HEK293 (cell line): ENCODE results near the gene SYT5.

Experiments used
- KLF8 ChIP-seq: fragments of 450-650 bp; formaldehyde crosslinking; IDR thresholded peaks from 2 replicates; pipeline ENCODE4 v1.5.1; 2016; ENCODE audit warnings: missing biosample characterization, missing genetic modification characterization
- SCRT1 ChIP-seq: fragments of 450-650 bp; formaldehyde crosslinking; IDR thresholded peaks from 2 replicates; pipeline ENCODE4 v1.5.1; 2016; ENCODE audit warnings: missing biosample characterization, missing genetic modification characterization, borderline replicate concordance
- YY1 ChIP-seq: fragments of 450-650 bp; formaldehyde crosslinking; IDR thresholded peaks from 2 replicates; pipeline ENCODE4 v1.5.1; 2018; ENCODE audit warnings: missing biosample characterization, missing genetic modification characterization
- ZBTB48 ChIP-seq: fragments of 450-650 bp; formaldehyde crosslinking; IDR thresholded peaks from 2 replicates; pipeline ENCODE4 v1.5.1; 2016; ENCODE audit warnings: missing biosample characterization, missing genetic modification characterization
- ZFHX2 ChIP-seq: fragments of 450-650 bp; formaldehyde crosslinking; conservative IDR thresholded peaks from 2 replicates; pipeline ENCODE4 v1.5.1; 2016; ENCODE audit warnings: missing biosample characterization, missing genetic modification characterization
- ZFP41 ChIP-seq: fragments of 450-650 bp; formaldehyde crosslinking; IDR thresholded peaks from 2 replicates; pipeline ENCODE4 v1.5.1; 2016; ENCODE audit warnings: missing biosample characterization, missing genetic modification characterization, borderline replicate concordance
- ZNF10 ChIP-seq: fragments of 450-650 bp; formaldehyde crosslinking; IDR thresholded peaks from 2 replicates; pipeline ENCODE4 v1.5.1; 2017; ENCODE audit warnings: missing biosample characterization, missing genetic modification characterization
- ZNF112 ChIP-seq: fragments of 450-650 bp; formaldehyde crosslinking; IDR thresholded peaks from 2 replicates; pipeline ENCODE4 v1.5.0; 2017; ENCODE audit warnings: missing biosample characterization, missing genetic modification characterization
- ZNF121 ChIP-seq: fragments of 450-650 bp; formaldehyde crosslinking; IDR thresholded peaks from 2 replicates; pipeline ENCODE4 v1.5.1; 2016; ENCODE audit warnings: missing biosample characterization, missing genetic modification characterization
- ZNF138 ChIP-seq: fragments of 450-650 bp; formaldehyde crosslinking; IDR thresholded peaks from 2 replicates; pipeline ENCODE4 v1.5.1; 2016; ENCODE audit warnings: missing biosample characterization, missing genetic modification characterization, borderline replicate concordance
- ZNF169 ChIP-seq: fragments of 450-650 bp; formaldehyde crosslinking; IDR thresholded peaks from 2 replicates; pipeline ENCODE4 v1.5.1; 2016; ENCODE audit warnings: missing biosample characterization, missing genetic modification characterization
- ZNF184 ChIP-seq: fragments of 450-650 bp; IDR thresholded peaks from 2 replicates; pipeline ENCODE4 v1.5.1; 2018; ENCODE audit warnings: missing biosample characterization, mild to moderate bottlenecking, missing genetic modification characterization
- ZNF24 ChIP-seq: fragments of 450-650 bp; formaldehyde crosslinking; IDR thresholded peaks from 2 replicates; pipeline ENCODE4 v1.5.1; 2016; ENCODE audit warnings: missing biosample characterization, missing genetic modification characterization
- ZNF274 ChIP-seq, 2 experiments: fragments of 200-500 bp in 1 of 2; fragments of 450-650 bp in 1 of 2; sonication (Bioruptor generic) in 1 of 2; formaldehyde crosslinking in 1 of 2; IDR thresholded peaks; 2 replicates each; pipeline versions ENCODE4 v1.5.1 to v1.6.1; 2014 to 2016; ENCODE audit warnings: borderline replicate concordance in 1 of 2, inconsistent platforms in 1 of 2, low read length in 1 of 2, missing biosample characterization in 1 of 2, missing genetic modification characterization in 1 of 2
- ZNF324 ChIP-seq: fragments of 450-650 bp; formaldehyde crosslinking; IDR thresholded peaks from 2 replicates; pipeline ENCODE4 v1.5.1; 2016; ENCODE audit warnings: missing biosample characterization, missing genetic modification characterization
- ZNF335 ChIP-seq: fragments of 450-650 bp; formaldehyde crosslinking; conservative IDR thresholded peaks from 2 replicates; pipeline ENCODE4 v1.5.1; 2016; ENCODE audit warnings: missing biosample characterization, missing genetic modification characterization
- ZNF391 ChIP-seq: fragments of 450-650 bp; formaldehyde crosslinking; IDR thresholded peaks from 2 replicates; pipeline ENCODE4 v1.5.1; 2016; ENCODE audit warnings: low read depth, missing biosample characterization, missing genetic modification characterization, borderline replicate concordance
- ZNF426 ChIP-seq: fragments of 450-650 bp; formaldehyde crosslinking; IDR thresholded peaks from 2 replicates; pipeline ENCODE4 v1.5.1; 2017; ENCODE audit warnings: missing biosample characterization, missing genetic modification characterization, mild to moderate bottlenecking, inconsistent platforms, moderate library complexity
- ZNF530 ChIP-seq: fragments of 450-650 bp; formaldehyde crosslinking; IDR thresholded peaks from 2 replicates; pipeline ENCODE4 v1.5.1; 2016; ENCODE audit warnings: low read depth, missing biosample characterization, missing genetic modification characterization
- ZNF548 ChIP-seq: fragments of 450-650 bp; formaldehyde crosslinking; IDR thresholded peaks from 2 replicates; pipeline ENCODE4 v1.5.1; 2016; ENCODE audit warnings: missing biosample characterization, missing genetic modification characterization
- ZNF555 ChIP-seq: fragments of 450-650 bp; formaldehyde crosslinking; conservative IDR thresholded peaks from 2 replicates; pipeline ENCODE4 v1.5.1; 2017; ENCODE audit warnings: missing biosample characterization, mild to moderate bottlenecking, missing genetic modification characterization, inconsistent platforms
- ZNF560 ChIP-seq: fragments of 450-650 bp; formaldehyde crosslinking; IDR thresholded peaks from 2 replicates; pipeline ENCODE4 v1.5.1; 2017; ENCODE audit warnings: missing biosample characterization, missing genetic modification characterization, borderline replicate concordance
- ZNF600 ChIP-seq: fragments of 450-650 bp; formaldehyde crosslinking; IDR thresholded peaks from 2 replicates; pipeline ENCODE4 v1.5.1; 2016; ENCODE audit warnings: missing biosample characterization, missing genetic modification characterization
- ZNF623 ChIP-seq: fragments of 450-650 bp; formaldehyde crosslinking; IDR thresholded peaks from 2 replicates; pipeline ENCODE4 v1.5.1; 2016; ENCODE audit warnings: missing biosample characterization, missing genetic modification characterization
- ZNF701 ChIP-seq: fragments of 450-650 bp; formaldehyde crosslinking; IDR thresholded peaks from 2 replicates; pipeline ENCODE4 v1.5.1; 2016; ENCODE audit warnings: missing biosample characterization, missing genetic modification characterization
- ZNF76 ChIP-seq: fragments of 450-650 bp; formaldehyde crosslinking; IDR thresholded peaks from 2 replicates; pipeline ENCODE4; 2016; ENCODE audit warnings: low read depth, missing biosample characterization, missing genetic modification characterization, borderline replicate concordance
- ZNF776 ChIP-seq: fragments of 450-650 bp; formaldehyde crosslinking; IDR thresholded peaks from 2 replicates; pipeline ENCODE4 v1.5.0; 2017; ENCODE audit warnings: missing biosample characterization, missing genetic modification characterization, borderline replicate concordance
- ZNF843 ChIP-seq: fragments of 450-650 bp; formaldehyde crosslinking; IDR thresholded peaks from 2 replicates; pipeline ENCODE4 v1.5.1; 2016; ENCODE audit warnings: missing biosample characterization, missing genetic modification characterization
- ZSCAN5A ChIP-seq: fragments of 450-650 bp; formaldehyde crosslinking; IDR thresholded peaks from 2 replicates; pipeline ENCODE4 v1.5.1; 2016; ENCODE audit warnings: missing biosample characterization, missing genetic modification characterization
- ZXDB ChIP-seq: fragments of 450-650 bp; formaldehyde crosslinking; IDR thresholded peaks from 2 replicates; pipeline ENCODE4 v1.5.1; 2016; ENCODE audit warnings: missing biosample characterization, missing genetic modification characterization
- TF ChIP-seq, protein P1 (sequence below): fragments of 450-650 bp; formaldehyde crosslinking; IDR thresholded peaks from 2 replicates; pipeline ENCODE4 v1.5.1; 2016; ENCODE audit warnings: missing biosample characterization, missing genetic modification characterization, low read depth
- TF ChIP-seq, protein P2 (sequence below): fragments of 450-650 bp; formaldehyde crosslinking; IDR thresholded peaks from 2 replicates; pipeline ENCODE4 v1.5.1; 2016; ENCODE audit warnings: missing biosample characterization, missing genetic modification characterization
- TF ChIP-seq, protein P3 (sequence below): fragments of 450-650 bp; formaldehyde crosslinking; IDR thresholded peaks from 2 replicates; pipeline ENCODE4 v1.5.1; 2016; ENCODE audit warnings: missing biosample characterization, missing genetic modification characterization

SYT5 gene

GRCh38 chr19:55178781-55179599 is 1.1 kb downstream of the SYT5 start (continued):
- TF ChIP-seq ZNF274 (IDR thresholded peaks at IDR 0.05; ENCODE audit: low read length) = no peak
- TF ChIP-seq ZNF274 (tag by site-specific recombination; IDR thresholded peaks at IDR 0.05; ENCODE audit: borderline replicate concordance) = no peak
- no peak for TF ChIP-seq ZNF24 (tag by site-specific recombination)
- TF ChIP-seq ZFP41 = no peak
- TF ChIP-seq ZFHX2 = peak; percentile 33; the same call in 1 of the 2 replicates
- no peak for TF ChIP-seq SCRT1 (tag by site-specific recombination)
- TF ChIP-seq ZNF76 (tag by site-specific recombination) = peak; percentile 98
- no peak for TF ChIP-seq ZNF112 (tag by site-specific recombination)
- TF ChIP-seq ZXDB = 0 out of 2 replicates have a peak, but pooled peaks have one; percentile 25
- 0 out of 2 replicates have a peak, but pooled peaks have one; percentile 42 for TF ChIP-seq ZNF324
- no peak for TF ChIP-seq ZNF555 (tag by site-specific recombination)
- TF ChIP-seq, protein P1, sequence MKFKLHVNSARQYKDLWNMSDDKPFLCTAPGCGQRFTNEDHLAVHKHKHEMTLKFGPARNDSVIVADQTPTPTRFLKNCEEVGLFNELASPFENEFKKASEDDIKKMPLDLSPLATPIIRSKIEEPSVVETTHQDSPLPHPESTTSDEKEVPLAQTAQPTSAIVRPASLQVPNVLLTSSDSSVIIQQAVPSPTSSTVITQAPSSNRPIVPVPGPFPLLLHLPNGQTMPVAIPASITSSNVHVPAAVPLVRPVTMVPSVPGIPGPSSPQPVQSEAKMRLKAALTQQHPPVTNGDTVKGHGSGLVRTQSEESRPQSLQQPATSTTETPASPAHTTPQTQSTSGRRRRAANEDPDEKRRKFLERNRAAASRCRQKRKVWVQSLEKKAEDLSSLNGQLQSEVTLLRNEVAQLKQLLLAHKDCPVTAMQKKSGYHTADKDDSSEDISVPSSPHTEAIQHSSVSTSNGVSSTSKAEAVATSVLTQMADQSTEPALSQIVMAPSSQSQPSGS (tag by site-specific recombination) = no peak
- TF ChIP-seq, protein P2, sequence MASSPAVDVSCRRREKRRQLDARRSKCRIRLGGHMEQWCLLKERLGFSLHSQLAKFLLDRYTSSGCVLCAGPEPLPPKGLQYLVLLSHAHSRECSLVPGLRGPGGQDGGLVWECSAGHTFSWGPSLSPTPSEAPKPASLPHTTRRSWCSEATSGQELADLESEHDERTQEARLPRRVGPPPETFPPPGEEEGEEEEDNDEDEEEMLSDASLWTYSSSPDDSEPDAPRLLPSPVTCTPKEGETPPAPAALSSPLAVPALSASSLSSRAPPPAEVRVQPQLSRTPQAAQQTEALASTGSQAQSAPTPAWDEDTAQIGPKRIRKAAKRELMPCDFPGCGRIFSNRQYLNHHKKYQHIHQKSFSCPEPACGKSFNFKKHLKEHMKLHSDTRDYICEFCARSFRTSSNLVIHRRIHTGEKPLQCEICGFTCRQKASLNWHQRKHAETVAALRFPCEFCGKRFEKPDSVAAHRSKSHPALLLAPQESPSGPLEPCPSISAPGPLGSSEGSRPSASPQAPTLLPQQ = peak; percentile 96
- no peak for TF ChIP-seq ZNF391 (tag by site-specific recombination)
- TF ChIP-seq ZBTB48 = no peak
- no peak for TF ChIP-seq YY1
- TF ChIP-seq ZNF600 (tag by site-specific recombination) = no peak
- TF ChIP-seq, protein P3, sequence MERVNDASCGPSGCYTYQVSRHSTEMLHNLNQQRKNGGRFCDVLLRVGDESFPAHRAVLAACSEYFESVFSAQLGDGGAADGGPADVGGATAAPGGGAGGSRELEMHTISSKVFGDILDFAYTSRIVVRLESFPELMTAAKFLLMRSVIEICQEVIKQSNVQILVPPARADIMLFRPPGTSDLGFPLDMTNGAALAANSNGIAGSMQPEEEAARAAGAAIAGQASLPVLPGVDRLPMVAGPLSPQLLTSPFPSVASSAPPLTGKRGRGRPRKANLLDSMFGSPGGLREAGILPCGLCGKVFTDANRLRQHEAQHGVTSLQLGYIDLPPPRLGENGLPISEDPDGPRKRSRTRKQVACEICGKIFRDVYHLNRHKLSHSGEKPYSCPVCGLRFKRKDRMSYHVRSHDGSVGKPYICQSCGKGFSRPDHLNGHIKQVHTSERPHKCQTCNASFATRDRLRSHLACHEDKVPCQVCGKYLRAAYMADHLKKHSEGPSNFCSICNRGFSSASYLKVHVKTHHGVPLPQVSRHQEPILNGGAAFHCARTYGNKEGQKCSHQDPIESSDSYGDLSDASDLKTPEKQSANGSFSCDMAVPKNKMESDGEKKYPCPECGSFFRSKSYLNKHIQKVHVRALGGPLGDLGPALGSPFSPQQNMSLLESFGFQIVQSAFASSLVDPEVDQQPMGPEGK (tag by site-specific recombination) = peak; percentile 23; the same call in 1 of the 2 replicates
- TF ChIP-seq ZNF530 (tag by site-specific recombination) = no peak
- TF ChIP-seq KLF8 = peak; percentile 88
- no peak for TF ChIP-seq ZNF184 (tag by site-specific recombination)
- no peak for TF ChIP-seq ZNF548 (tag by site-specific recombination)
- no peak for TF ChIP-seq ZNF701 (tag by site-specific recombination)
- TF ChIP-seq ZNF843 = no peak
- TF ChIP-seq ZNF10 (tag by site-specific recombination) = no peak
- TF ChIP-seq ZNF169 (tag by site-specific recombination) = no peak
- peak; percentile 86 for TF ChIP-seq ZNF335 (tag by site-specific recombination)
- TF ChIP-seq ZSCAN5A (tag by site-specific recombination) = no peak
- no peak for TF ChIP-seq ZNF560 (tag by site-specific recombination)
- TF ChIP-seq ZNF426 (tag by site-specific recombination) = no peak
- TF ChIP-seq ZNF623 (tag by site-specific recombination) = no peak
- TF ChIP-seq ZNF121 = peak; percentile 86
- TF ChIP-seq ZNF138 (tag by site-specific recombination) = no peak
- TF ChIP-seq ZNF776 = no peak
